Measurements from ENCODE around the gene COA3. TPM values are rescaled to one million over a fixed set of nuclear protein-coding genes. Genes with fewer than 3 reads are reported as not detected.

COA3 gene, protein sequence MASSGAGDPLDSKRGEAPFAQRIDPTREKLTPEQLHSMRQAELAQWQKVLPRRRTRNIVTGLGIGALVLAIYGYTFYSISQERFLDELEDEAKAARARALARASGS
- total RNA-seq (ENCODE audit: unreplicated experiment): 60.3 TPM
- long read RNA-seq, transcript COA3-201 (2 exons, 771 nt): major isoform, 60 of 60 reads
- long read RNA-seq, partial matches to known transcripts: 0 of 60 reads
- long read RNA-seq, other reads (novel, unspliced or antisense): 0 of 60 reads

DNA sequence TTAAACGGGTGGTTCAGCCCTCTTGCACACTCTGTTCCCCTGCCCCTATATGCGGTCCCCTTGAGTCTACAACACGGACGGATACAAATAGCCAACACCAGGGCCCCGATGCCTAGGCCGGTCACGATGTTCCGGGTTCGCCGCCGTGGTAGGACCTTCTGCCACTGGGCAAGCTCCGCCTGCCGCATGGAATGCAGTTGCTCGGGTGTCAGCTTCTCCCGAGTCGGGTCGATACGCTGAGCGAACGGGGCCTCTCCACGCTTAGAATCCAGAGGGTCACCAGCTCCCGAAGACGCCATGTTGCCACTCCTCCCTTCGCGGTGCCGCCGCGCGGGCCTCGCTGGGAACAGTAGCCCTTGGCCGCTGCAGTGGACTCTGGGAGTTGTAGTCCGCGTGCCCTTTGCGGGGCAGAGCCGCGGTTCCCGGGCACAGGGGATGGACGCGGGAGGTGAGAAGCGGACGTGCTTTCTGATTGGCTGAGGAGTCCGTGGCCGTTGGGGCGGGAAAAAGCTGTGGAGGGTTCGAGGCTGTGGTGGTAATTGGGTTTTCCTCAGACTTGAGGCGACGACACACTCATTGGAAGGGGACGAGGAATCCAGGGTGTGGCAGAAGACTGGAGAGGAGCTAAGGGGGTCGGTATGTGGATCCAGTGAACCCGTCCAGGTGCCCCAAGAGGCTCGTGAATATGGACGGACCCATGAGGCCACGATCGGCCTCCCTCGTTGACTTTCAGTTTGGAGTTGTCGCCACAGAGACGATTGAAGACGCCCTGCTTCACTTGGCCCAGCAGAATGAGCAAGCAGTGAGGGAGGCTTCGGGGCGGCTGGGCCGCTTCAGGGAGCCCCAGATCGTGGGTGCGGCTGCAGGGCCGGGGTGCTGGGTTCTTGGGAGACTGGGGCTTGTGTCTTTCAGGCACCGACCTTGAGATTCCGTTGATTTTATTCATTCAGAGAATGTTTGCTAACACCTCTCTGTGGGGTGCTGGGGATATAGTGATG is at the start of gene COA3, which contains the start of gene CNTD1:
Gene COA3, minus strand, starts transcription at position 322 of the 998 bp plus-strand sequence. Its CDS starts 23 bp downstream, at position 299.
Gene CNTD1, plus strand, starts transcription at position 479 of the 998 bp plus-strand sequence. Its CDS starts 207 bp downstream, at position 686.
- peak within 1 kb of the TSS; percentile 37 for H3K27ac Mint-ChIP-seq (ENCODE audit: unreplicated experiment)
- TF ChIP-seq, protein P1, sequence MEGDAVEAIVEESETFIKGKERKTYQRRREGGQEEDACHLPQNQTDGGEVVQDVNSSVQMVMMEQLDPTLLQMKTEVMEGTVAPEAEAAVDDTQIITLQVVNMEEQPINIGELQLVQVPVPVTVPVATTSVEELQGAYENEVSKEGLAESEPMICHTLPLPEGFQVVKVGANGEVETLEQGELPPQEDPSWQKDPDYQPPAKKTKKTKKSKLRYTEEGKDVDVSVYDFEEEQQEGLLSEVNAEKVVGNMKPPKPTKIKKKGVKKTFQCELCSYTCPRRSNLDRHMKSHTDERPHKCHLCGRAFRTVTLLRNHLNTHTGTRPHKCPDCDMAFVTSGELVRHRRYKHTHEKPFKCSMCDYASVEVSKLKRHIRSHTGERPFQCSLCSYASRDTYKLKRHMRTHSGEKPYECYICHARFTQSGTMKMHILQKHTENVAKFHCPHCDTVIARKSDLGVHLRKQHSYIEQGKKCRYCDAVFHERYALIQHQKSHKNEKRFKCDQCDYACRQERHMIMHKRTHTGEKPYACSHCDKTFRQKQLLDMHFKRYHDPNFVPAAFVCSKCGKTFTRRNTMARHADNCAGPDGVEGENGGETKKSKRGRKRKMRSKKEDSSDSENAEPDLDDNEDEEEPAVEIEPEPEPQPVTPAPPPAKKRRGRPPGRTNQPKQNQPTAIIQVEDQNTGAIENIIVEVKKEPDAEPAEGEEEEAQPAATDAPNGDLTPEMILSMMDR (IDR thresholded peaks at IDR 0.05; ENCODE audit: unreplicated experiment): no peak
- H3K4me3 Mint-ChIP-seq (ENCODE audit: unreplicated experiment): peak within 1 kb of the TSS; percentile 95
- peaks cover 11% of the 10 kb centered on the region for H3K27me3 Mint-ChIP-seq (ENCODE audit: unreplicated experiment)
- peaks cover 6% of the 10 kb centered on the region for H3K36me3 Mint-ChIP-seq (ENCODE audit: low read depth, unreplicated experiment)
- peaks cover 36% of the 10 kb centered on the region for H3K4me1 Mint-ChIP-seq (ENCODE audit: unreplicated experiment)
- H3K9me3 Mint-ChIP-seq (ENCODE audit: unreplicated experiment): no peaks in the 10 kb centered on the region
- peak; percentile 83 for DNase-seq (ENCODE audit: low spot score)

DNA sequence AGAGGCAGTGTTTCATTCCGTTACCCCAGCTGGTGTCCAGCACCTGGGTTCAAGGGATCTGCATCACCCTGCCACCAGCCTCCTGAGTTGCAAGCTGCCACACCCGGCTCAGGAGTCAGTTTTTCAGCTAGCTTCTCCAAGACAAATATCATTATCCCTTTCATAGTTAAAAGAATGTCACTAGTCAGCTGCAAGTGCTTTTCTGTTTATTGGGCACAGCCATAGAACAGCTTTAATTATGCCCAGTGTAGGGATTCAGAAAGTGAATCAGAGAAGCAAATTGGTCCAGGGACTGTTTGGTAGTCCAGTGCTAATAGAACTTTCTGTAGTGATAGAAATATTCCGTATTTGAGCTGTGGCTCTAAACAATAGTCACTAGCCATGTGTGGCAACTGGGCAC is 49.6 kb upstream of the COA3 start:
- H3K4me1 Mint-ChIP-seq (ENCODE audit: unreplicated experiment): peaks cover 13% of the 10 kb centered on the region
- no peak for DNase-seq (ENCODE audit: low spot score)
- no peak overlapping the region for H3K27ac Mint-ChIP-seq (ENCODE audit: unreplicated experiment)
- H3K36me3 Mint-ChIP-seq (ENCODE audit: low read depth, unreplicated experiment): peaks cover 18% of the 10 kb centered on the region
- H3K9me3 Mint-ChIP-seq (ENCODE audit: unreplicated experiment): no peaks in the 10 kb centered on the region
- H3K27me3 Mint-ChIP-seq (ENCODE audit: unreplicated experiment): peaks cover 7% of the 10 kb centered on the region
- H3K4me3 Mint-ChIP-seq (ENCODE audit: unreplicated experiment): no peak overlapping the region
- TF ChIP-seq, protein P1 (IDR thresholded peaks at IDR 0.05; ENCODE audit: unreplicated experiment): no peak

DNA sequence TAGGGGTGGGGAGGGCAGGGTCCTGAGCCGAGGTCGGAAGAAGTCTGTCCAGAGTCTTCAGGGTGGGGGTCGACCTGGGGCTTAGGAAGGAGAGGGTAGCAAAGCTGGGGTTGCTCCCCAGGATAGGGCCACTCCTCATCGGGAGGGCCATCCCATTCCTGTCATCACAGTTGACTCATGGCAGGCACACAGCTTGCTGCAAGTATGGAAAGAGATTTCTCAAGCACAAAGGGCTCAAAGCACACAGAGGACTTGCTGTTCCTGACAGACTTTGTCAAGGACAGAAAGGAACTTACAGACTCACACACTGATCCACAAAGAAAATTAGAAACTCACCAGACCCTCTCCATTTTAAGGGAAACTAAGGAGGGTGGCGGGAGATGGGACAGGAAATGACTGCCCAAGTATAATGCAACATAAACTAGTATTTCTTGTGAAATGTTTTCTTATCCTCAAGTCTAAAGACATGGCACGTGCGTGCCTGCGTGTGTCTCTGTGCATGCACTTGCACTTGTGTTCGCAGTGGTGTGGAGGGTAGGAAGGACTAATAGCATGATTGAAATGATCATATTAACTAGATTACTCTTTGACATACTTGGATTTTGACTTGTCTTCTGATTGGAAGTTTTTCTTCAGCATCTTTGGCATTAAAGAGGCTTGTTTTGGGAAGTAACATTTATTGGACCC is 48.2 kb upstream of the COA3 start:
- DNase-seq (ENCODE audit: low spot score): no peak
- no peak overlapping the region for H3K27ac Mint-ChIP-seq (ENCODE audit: unreplicated experiment)
- TF ChIP-seq, protein P1 (IDR thresholded peaks at IDR 0.05; ENCODE audit: unreplicated experiment): no peak
- H3K9me3 Mint-ChIP-seq (ENCODE audit: unreplicated experiment): no peaks in the 10 kb centered on the region
- H3K27me3 Mint-ChIP-seq (ENCODE audit: unreplicated experiment): peaks cover 4% of the 10 kb centered on the region
- peaks cover 7% of the 10 kb centered on the region for H3K4me1 Mint-ChIP-seq (ENCODE audit: unreplicated experiment)
- H3K36me3 Mint-ChIP-seq (ENCODE audit: low read depth, unreplicated experiment): peaks cover 27% of the 10 kb centered on the region
- no peak overlapping the region for H3K4me3 Mint-ChIP-seq (ENCODE audit: unreplicated experiment)

DNA sequence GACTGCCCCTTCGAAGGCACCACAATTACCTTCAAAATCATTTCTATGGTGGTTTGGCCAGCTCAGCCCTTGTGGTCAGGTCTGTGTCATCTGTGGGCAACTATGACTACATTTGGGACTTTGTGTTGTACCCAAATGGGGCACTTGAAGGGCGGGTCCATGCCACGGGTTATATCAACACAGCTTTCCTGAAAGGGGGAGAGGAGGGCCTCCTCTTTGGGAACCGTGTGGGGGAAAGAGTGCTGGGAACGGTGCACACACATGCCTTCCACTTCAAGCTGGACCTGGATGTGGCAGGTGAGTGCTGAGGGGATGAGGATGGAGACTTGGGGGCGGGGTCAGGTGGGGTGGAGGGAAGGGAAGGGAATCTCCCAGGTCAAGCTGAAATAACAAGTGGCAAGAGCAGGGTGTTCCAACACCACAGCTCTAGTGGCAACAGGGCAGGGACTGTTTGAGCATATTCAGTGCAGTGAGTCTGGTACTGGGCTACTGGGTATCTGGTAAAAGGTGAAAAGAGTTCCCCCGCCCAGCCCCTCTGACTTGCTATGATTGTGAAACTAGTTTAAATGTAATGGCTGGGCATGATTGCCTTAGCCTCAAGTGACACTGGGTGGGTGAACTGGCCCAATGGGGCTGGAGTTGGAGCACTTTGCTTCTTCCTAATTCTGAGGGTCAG is 47.6 kb upstream of the COA3 start:
- peaks cover 4% of the 10 kb centered on the region for H3K27me3 Mint-ChIP-seq (ENCODE audit: unreplicated experiment)
- no peak for DNase-seq (ENCODE audit: low spot score)
- H3K4me1 Mint-ChIP-seq (ENCODE audit: unreplicated experiment): peaks cover 7% of the 10 kb centered on the region
- H3K27ac Mint-ChIP-seq (ENCODE audit: unreplicated experiment): no peak overlapping the region
- TF ChIP-seq, protein P1 (IDR thresholded peaks at IDR 0.05; ENCODE audit: unreplicated experiment): no peak
- peaks cover 30% of the 10 kb centered on the region for H3K36me3 Mint-ChIP-seq (ENCODE audit: low read depth, unreplicated experiment)
- no peaks in the 10 kb centered on the region for H3K9me3 Mint-ChIP-seq (ENCODE audit: unreplicated experiment)
- H3K4me3 Mint-ChIP-seq (ENCODE audit: unreplicated experiment): no peak overlapping the region

All from endothelial cell (in vitro differentiated cells).